HEK293T (cell line): ENCODE data around the gene KPNA3.

Experiments used
- ARNT ChIP-seq: fragments of 450-650 bp; IDR thresholded peaks from 2 replicates; pipeline ENCODE4 v1.6.1; 2017; ENCODE audit warnings: mild to moderate bottlenecking
- BHLHE40 ChIP-seq: fragments of 450-650 bp; IDR thresholded peaks from 2 replicates; pipeline ENCODE4 v1.6.1; 2016; ENCODE audit warnings: mild to moderate bottlenecking, moderate library complexity, borderline replicate concordance
- FOXA1 ChIP-seq: fragments of 450-650 bp; IDR thresholded peaks from 2 replicates; pipeline ENCODE4 v1.6.1; 2016; ENCODE audit warnings: mild to moderate bottlenecking
- FOXM1 ChIP-seq: fragments of 450-650 bp; IDR thresholded peaks from 2 replicates; pipeline ENCODE4 v1.6.1; 2017; ENCODE audit warnings: mild to moderate bottlenecking, borderline replicate concordance
- L3MBTL2 ChIP-seq: fragments of 450-650 bp; conservative IDR thresholded peaks from 2 replicates; pipeline ENCODE4 v1.6.1; 2016; ENCODE audit warnings: mild to moderate bottlenecking
- SP1 ChIP-seq: fragments of 450-650 bp; IDR thresholded peaks from 2 replicates; pipeline ENCODE4 v1.6.1; 2017
- ZNF384 ChIP-seq: fragments of 450-650 bp; IDR thresholded peaks from 2 replicates; pipeline ENCODE4 v1.6.1; 2016
- TF ChIP-seq, protein P1 (sequence below): fragments of 450-650 bp; IDR thresholded peaks from 2 replicates; pipeline ENCODE4 v1.6.1; 2016

DNA sequence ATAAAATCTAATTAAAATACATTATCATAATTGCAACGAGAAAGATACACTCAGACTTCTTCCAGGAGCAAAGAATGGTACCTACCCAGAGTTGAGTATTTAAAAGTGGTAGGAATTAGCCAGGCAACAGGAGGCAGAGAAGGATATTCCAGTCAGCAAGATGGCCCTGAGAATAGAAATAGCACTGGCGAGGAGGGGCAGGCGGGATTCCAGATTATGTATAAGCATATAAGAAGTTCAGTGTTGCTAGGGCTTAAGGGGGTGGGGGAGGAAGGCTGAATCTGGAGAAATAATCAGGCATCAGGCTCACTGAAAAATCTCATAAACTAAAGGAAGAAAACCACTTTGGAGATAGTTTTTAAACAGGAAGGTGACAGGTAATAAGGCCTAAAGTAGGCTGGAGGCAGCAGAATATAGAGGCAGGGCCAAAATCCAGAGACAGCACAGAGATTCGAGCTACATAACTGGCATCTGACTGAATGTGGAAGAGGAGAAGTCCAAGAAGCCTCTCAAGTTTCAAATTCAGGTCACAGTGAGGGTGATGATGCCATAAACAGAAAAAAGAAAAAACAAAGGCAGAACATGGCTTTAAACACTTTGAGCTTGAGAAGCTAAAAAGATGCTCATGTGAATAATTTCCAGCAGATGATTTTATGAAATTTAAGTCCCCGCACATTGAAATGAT, 7.5 kb downstream of the KPNA3 start:
- TF ChIP-seq L3MBTL2 (no peak), SP1 (no peak), ZNF384 (no peak), FOXM1 (no peak), FOXA1 (no peak), BHLHE40 (no peak), ARNT (no peak)
- TF ChIP-seq, protein P1, sequence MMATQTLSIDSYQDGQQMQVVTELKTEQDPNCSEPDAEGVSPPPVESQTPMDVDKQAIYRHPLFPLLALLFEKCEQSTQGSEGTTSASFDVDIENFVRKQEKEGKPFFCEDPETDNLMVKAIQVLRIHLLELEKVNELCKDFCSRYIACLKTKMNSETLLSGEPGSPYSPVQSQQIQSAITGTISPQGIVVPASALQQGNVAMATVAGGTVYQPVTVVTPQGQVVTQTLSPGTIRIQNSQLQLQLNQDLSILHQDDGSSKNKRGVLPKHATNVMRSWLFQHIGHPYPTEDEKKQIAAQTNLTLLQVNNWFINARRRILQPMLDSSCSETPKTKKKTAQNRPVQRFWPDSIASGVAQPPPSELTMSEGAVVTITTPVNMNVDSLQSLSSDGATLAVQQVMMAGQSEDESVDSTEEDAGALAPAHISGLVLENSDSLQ = no peak
